Activated T-cell treated with anti-CD3 and anti-CD28 coated beads, Interleukin-2, amount 50 U/mL, for 72 hours (primary cell): ENCODE data around the gene IPO5. TPM values are rescaled to one million over a fixed set of nuclear protein-coding genes. Genes with fewer than 3 reads are reported as not detected.

Experiments used
- ATAC-seq, 2 donors: fragments of 150-1000 bp; cut with Tn5 transposase; replicated peaks in 1 of 2; 2 replicates each; pipeline ENCODE4 v1.10.0; 2021; ENCODE audit warnings: moderate library complexity in 2 of 2, mild to moderate bottlenecking in 1 of 2
- DNase-seq, 2 donors: peaks; one replicate each; pipeline ENCODE4 v3.0.0; 2021 to 2022; ENCODE audit warnings: mixed read lengths in 1 of 2
- H3K27ac Mint-ChIP-seq: one replicate; pipeline ENCODE4 v1.8.0; 2022; ENCODE audit warnings: mild to moderate bottlenecking, moderate library complexity, mixed read lengths
- H3K27me3 Mint-ChIP-seq: one replicate; pipeline ENCODE4 v1.8.0; 2022; ENCODE audit warnings: low read depth, mixed read lengths
- H3K36me3 Mint-ChIP-seq, 2 donors: one replicate each; pipeline ENCODE4 v1.8.0; 2022; ENCODE audit warnings: mixed read lengths in 2 of 2, mild to moderate bottlenecking in 1 of 2; ENCODE audit not compliant: insufficient read depth in 2 of 2
- H3K4me1 Mint-ChIP-seq: one replicate; pipeline ENCODE4 v1.8.0; 2022; ENCODE audit warnings: low read depth, mixed read lengths
- H3K4me3 Mint-ChIP-seq, 2 donors: one replicate each; pipeline ENCODE4 v1.8.0; 2022; ENCODE audit warnings: mild to moderate bottlenecking in 2 of 2, mixed read lengths in 2 of 2, moderate library complexity in 2 of 2
- H3K9me3 Mint-ChIP-seq, 2 donors: one replicate each; pipeline ENCODE4 v1.8.0; 2022; ENCODE audit warnings: mixed read lengths in 2 of 2
- total RNA-seq, 2 donors: library from RNA; stranded (reverse); gene quantifications; one replicate each; pipeline ENCODE4 v1.2.3, GENCODE V29; 2022

The IPO5 gene
- total RNA-seq, 2 donors from 2014 or later = 154 to 169 TPM

DNA sequence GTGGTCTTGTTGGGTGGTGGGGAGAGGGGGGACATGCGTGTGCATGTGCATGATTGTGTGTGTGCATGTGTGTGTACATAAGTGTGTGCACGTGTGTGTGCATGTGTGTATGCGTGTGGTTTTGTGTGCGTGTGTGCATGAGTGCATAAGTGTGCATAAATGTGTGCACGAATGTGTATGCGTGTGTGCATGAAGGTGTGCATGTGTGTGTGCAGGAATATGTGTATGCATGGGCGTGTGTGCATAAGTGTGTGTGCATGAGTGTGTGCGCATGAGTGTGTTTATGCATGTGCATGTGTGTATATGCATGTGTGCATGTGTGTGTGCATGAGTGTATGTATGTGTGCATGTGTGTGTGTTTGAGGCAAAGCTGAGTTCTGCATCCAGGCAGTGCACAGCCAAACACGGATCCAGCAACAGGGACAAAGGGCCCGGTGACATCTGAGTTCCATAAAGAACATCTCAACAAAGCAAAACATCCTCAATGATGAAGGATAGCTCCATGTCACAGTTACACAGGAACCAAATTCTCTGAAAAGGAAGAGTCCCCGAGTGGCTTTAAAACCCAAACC lies 103.5 kb downstream of the IPO5 start:
- Mint-ChIP-seq H3K4me1 (no peaks in the 10 kb centered on the region), H3K36me3 (no peaks in the 10 kb centered on the region), H3K27ac (no peak overlapping the region), H3K27me3 (no peaks in the 10 kb centered on the region), H3K9me3 (peaks cover 2 to 3% of the 10 kb centered on the region in 2 donors), H3K4me3 (no peak overlapping the region)
- DNase-seq = no peak
- no peak for ATAC-seq

DNA sequence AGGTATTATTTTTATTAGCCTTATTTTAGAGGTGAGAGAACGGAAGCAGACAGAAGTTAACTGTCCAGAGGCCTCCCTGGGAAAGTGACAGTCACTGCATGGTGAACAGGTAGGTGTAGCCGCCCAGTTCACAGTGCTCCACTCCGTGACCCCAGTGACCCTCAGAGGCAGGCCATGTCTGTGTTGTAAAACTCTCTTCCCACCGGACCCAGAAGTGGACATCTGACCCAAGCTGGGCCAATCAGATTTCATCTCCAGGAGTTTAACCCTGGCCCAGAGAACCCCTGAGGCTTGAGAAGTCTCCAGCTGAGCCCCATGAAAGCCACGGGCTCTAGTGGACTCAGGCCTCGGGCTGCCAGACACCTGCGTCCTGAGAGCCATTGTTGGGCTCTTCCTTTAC lies 105.8 kb downstream of the IPO5 start:
- DNase-seq (no peak), ATAC-seq (no peak)
- Mint-ChIP-seq H3K9me3 (no peaks in the 10 kb centered on the region), H3K4me3 (no peak overlapping the region), H3K4me1 (no peaks in the 10 kb centered on the region), H3K27ac (no peak overlapping the region), H3K27me3 (no peaks in the 10 kb centered on the region), H3K36me3 (no peaks in the 10 kb centered on the region)

DNA sequence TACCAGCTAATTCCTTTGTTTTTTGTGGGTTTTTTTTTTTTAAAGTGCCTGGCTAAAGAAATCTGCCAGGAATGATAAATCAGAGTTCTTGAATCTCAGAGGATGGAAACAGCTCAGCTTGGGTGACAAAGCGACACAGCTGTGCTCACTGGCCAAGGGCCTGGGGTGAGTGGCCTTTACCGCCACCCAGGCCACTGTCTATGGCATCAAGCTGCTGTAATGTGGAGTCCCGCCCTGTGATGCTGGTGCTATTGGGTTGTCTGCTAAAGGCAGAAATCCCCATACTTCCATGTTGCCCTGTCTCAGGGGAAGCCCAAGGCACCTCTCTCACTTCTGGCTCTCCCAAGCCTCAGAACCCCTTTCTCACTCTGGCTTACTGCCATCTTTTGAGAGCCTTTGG lies 106.8 kb downstream of the IPO5 start:
- Mint-ChIP-seq H3K27me3 (no peaks in the 10 kb centered on the region), H3K27ac (no peak overlapping the region), H3K36me3 (no peaks in the 10 kb centered on the region), H3K9me3 (no peaks in the 10 kb centered on the region), H3K4me1 (no peaks in the 10 kb centered on the region), H3K4me3 (no peak overlapping the region)
- no peak for DNase-seq
- ATAC-seq = no peak

DNA sequence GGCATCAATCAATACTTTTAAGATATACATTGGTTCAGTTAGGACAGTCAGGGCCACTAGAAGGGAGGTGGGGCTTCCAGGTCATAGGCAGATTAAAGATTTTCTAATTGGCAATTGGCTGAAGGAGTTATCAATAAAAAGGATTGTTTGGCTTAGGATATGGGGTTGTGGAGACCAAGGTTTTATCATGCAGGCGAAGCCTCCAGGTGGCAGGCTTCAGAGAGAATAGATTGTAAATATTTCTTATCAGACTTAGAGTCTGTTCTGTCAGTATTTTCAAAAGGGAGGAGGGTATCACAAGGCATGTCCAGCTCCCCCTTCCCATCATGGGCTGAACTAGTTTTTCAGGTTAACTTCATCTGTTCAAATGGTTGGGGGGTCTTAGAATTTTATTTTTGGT lies 112.0 kb downstream of the IPO5 start:
- ATAC-seq = no peak
- Mint-ChIP-seq H3K4me1 (no peaks in the 10 kb centered on the region), H3K9me3 (no peaks in the 10 kb centered on the region), H3K27ac (no peak overlapping the region), H3K4me3 (no peak overlapping the region), H3K27me3 (no peaks in the 10 kb centered on the region), H3K36me3 (no peaks in the 10 kb centered on the region)
- DNase-seq = no peak

DNA sequence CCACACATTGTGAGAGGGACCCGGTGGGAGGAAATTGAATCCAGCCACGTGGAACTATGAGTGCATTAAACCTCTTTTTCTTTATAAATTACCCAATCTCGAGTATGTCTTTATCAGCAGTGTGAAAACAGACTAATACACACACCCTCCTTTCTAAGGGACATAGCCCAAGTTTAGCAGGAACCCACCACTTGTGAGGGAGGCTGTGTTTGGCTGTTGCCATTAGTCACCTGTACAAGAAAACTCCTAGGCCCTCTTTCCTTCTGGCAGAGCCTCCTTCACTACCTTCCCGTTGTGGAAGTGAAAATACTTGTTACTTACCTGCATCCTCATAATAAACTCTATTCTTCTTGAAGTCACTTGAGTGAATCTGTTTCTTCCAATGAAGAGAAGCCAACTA lies 113.2 kb downstream of the IPO5 start:
- Mint-ChIP-seq H3K27ac (no peak overlapping the region), H3K27me3 (no peaks in the 10 kb centered on the region), H3K4me3 (no peak overlapping the region), H3K36me3 (no peaks in the 10 kb centered on the region), H3K4me1 (no peaks in the 10 kb centered on the region), H3K9me3 (no peaks in the 10 kb centered on the region)
- no peak for ATAC-seq
- DNase-seq = no peak

DNA sequence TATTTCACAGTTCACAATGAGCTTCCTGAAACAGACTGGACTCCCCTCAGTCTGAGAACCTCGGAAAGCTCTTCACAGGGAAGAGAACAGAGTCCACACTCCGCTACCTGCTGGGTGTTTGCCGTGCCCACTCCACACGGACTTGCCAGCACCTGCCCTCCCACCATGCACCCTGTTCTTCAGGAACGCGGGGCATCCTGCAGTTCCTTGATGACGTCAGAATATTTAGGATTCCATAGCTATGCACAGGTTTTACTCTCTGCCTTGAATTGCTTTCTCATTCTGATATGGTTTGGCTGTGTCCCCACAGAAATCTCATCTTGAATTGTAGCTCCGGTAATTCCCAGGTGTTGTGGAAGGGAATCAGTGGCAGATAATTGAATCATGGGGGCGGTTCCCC lies 115.0 kb downstream of the IPO5 start:
- H3K27me3 Mint-ChIP-seq = no peaks in the 10 kb centered on the region
- no peak for ATAC-seq
- H3K27ac Mint-ChIP-seq = no peak overlapping the region
- H3K4me3 Mint-ChIP-seq = no peak overlapping the region
- H3K36me3 Mint-ChIP-seq = no peaks in the 10 kb centered on the region
- DNase-seq = no peak
- H3K9me3 Mint-ChIP-seq = no peaks in the 10 kb centered on the region
- no peaks in the 10 kb centered on the region for H3K4me1 Mint-ChIP-seq

DNA sequence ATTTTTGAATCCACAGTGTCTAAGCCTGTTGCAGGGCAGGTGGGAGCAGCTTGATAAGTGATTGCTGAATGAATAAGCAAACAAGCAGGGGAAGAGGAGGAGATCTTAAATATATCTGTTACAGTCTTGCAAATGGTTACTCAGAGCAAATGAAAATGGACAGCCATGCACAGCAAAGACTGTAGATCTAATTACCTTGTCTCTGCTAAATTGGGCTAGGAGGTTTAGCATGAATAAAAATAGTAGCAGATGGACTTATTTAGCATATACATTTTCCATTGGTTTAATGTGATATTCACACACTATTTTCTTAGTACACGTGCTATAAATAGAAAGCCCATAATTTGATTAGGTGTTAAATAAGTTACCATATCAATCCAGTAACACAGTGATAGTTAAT lies 116.5 kb downstream of the IPO5 start:
- no peak for ATAC-seq
- no peak for DNase-seq
- Mint-ChIP-seq H3K36me3 (no peaks in the 10 kb centered on the region), H3K9me3 (no peaks in the 10 kb centered on the region), H3K27ac (no peak overlapping the region), H3K4me1 (no peaks in the 10 kb centered on the region), H3K27me3 (no peaks in the 10 kb centered on the region), H3K4me3 (no peak overlapping the region)

DNA sequence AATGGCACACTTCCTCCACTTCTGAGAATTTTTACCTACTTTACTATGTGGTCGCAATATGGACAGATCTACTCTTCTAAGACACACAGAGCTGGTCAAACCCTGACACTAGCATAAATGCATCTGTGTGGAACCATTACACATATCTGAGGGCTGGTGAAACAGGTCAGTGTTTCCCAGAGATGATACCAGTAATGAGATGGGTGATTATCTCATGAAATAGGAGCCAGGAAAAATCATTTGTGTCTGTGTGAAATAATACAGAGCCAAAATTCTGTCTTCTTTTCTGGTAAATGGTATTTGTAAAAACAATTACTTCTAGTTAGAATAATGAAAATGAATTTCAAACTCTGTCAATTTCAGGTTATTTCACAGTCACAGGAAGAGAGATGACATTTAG lies 117.8 kb downstream of the IPO5 start:
- H3K36me3 Mint-ChIP-seq = no peaks in the 10 kb centered on the region
- H3K4me3 Mint-ChIP-seq = no peak overlapping the region
- H3K27ac Mint-ChIP-seq = no peak overlapping the region
- DNase-seq = no peak
- H3K27me3 Mint-ChIP-seq = no peaks in the 10 kb centered on the region
- ATAC-seq = no peak
- no peaks in the 10 kb centered on the region for H3K9me3 Mint-ChIP-seq
- no peaks in the 10 kb centered on the region for H3K4me1 Mint-ChIP-seq

DNA sequence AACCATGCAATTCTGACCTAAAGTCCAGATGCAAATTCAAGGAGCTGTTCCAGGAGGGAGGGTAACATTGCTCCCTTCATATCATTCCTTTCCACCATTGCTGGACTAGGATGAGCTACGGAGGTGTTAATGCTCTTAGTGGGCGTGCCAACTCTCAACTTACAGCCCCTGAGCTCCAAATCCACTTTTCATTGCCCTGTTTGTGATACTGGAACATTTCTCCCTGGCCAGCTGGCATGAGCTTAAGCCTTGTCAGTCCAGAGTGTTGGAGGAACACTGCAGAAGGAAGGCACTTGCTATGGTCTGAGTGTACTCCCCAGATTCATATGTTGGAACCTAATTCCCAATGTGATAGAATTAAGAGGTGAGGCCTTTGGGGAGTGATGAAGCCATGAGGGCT lies 119.0 kb downstream of the IPO5 start:
- no peak overlapping the region for H3K4me3 Mint-ChIP-seq
- H3K27ac Mint-ChIP-seq = no peak overlapping the region
- H3K36me3 Mint-ChIP-seq = no peaks in the 10 kb centered on the region
- no peaks in the 10 kb centered on the region for H3K4me1 Mint-ChIP-seq
- H3K9me3 Mint-ChIP-seq = no peaks in the 10 kb centered on the region
- H3K27me3 Mint-ChIP-seq = no peaks in the 10 kb centered on the region
- ATAC-seq = no peak
- no peak for DNase-seq

Other genes with a start within 250 kb of the IPO5 start
- 1 to 10 TPM in 1 of 2 donors, under 1 TPM in 1; 0.55 to 2.4 TPM for gene FARP1, start 189.4 kb downstream of the IPO5 start, total RNA-seq
- gene RNF113B, start 223.6 kb downstream of the IPO5 start, total RNA-seq = not detected